Fibroblast of skin of scalp (primary cell): ENCODE results near the gene PTEN.

Experiments used
- DNase-seq: peaks from one replicate; pipeline ENCODE4 v3.0.0-alpha.2; 2013

PTEN gene

DNA sequence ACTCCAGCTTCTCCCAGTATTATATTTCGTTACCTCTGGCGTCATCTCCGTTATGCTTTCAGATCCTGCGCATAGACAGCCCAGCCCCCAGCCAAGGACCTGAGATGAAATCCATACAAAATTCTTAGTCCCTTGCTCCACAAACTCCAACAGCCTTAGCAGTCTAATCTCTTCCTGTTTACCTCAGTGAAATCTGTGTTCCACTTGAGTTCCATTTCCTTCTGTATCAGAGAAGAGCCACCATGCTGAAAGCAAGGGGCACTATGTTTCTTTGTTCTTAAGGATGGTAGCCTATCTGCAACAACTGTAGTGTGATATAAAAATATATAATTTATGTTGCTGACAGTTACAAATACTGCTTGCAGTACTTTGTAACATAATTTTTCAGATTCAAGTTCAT is 59.8 kb downstream of the PTEN start:
- DNase-seq, result no peak

DNA sequence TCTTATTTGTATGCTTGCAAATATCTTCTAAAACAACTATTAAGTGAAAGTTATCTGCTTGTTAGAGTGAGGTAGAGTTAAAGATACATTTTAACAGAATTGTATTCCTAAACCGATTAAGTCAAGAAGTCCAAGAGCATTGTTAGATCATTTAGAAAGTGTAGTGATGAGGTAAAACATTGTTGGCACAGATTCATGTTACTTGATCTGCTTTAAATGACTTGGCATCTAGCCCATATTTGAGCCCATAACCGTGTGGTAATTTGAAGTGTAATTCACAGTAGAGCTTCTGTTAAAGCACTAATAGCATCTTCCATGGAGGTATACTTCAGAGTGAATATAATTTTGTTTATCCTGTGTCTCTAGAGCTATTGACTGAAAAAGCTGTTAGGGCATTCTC is 62.1 kb downstream of the PTEN start:
- no peak for DNase-seq

DNA sequence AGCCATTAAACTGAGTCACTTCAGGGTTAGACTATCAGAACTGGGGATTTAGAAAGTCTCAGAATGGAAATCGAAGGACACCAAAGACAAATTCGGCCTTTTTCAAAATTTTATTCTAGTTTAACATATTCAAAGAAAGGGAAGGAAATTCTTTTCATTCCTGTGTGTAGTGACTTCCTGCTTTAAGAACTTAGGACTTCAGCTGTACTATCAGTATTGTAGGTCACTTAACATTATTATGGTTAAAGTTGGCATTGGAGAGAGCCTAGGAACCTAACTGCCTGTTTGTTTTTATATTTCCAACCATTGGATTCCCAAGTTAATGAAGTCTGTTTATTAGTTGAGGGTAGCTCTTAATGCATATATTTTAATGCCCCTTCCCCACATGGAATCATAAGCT is 63.7 kb downstream of the PTEN start:
- DNase-seq, result peak; percentile 43

DNA sequence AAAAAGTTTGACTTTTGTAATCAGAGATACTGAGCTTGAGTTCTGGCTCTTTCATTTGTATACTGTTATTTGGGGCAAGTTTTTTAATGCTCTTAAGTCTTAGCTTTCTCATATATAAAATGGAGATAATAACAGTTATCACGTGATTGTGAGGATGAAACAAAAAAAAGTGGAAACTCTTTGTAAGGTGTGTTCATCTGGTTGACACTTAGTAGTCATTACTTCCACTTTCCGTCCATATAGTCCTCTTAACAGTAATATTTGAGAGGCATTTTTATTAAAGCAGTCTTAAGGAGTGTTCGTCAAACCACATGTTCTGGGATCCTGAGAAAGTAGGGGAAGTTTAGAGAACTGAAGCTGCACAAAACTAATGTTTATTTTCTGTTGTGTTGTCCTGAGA is 65.6 kb downstream of the PTEN start:
- DNase-seq, result no peak

DNA sequence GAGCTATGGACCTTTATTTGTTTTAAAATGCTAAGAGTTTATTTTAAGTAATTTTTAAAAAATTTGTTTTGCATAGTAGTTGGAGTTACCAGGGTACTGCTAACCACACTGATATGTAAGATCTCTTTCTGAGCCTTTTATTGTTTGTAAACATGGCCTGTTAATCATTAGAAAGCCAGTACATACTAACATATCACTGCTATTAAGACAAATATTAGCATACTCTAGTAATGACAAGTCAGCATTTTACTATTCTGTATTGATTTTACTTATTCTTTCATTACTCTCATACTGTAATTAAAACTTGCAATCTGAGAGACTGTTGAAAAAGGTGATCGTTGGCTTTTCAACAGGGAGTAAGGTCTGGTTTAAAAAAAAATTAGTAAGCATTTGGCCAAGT is 66.7 kb downstream of the PTEN start:
- no peak for DNase-seq

DNA sequence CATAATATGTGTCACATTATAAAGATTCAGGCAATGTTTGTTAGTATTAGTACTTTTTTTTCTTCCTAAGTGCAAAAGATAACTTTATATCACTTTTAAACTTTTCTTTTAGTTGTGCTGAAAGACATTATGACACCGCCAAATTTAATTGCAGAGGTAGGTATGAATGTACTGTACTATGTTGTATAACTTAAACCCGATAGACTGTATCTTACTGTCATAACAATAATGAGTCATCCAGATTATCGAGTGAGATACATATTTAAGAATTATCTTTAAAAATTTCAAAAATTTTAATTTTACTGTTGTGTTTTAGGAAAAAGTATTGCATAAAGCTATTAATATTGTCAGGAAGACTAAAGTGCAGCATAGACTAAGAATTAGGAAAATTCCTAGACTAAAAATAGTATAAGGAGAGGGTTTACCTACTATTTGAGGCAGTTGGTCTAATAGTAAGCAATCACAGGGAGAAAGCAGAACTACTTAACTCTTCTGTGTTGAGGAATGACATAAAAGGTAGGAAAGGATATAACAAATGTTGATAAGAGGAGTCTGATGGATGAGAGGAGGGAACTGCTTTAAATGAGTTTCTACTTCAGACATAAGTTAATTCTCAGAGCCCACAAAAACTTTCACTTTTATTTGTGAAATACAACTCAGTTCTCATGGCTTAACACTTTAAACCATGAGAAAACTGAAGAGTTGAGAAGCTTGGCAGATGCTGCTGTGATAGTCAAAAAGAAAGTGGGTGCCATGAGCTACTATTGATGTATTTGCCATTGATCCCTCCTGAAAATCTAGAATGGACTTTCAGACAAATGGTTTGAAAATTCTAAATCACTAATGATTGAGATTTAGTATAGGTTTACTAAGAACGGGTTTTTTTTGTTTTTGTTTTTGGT is 67.8 kb downstream of the PTEN start:
- DNase-seq, result no peak

DNA sequence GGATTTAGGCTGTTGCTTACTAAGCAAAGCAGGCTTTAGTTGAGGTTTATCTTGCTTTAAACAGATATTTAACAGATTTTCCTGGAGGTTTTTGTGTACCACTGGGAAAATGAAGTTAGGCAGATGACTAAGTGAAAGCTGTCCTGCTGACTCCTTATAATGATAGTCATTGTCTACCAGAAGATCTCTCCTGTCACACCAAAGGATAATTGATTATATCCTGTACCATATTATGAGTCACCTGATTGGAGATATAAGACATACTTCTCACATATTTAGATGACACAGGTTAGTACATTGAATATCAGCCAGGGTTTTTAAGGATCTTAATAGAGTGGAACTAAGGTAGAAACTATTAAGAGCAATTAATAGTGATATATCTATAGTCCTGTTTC is 68.4 kb downstream of the PTEN start:
- DNase-seq, result no peak

DNA sequence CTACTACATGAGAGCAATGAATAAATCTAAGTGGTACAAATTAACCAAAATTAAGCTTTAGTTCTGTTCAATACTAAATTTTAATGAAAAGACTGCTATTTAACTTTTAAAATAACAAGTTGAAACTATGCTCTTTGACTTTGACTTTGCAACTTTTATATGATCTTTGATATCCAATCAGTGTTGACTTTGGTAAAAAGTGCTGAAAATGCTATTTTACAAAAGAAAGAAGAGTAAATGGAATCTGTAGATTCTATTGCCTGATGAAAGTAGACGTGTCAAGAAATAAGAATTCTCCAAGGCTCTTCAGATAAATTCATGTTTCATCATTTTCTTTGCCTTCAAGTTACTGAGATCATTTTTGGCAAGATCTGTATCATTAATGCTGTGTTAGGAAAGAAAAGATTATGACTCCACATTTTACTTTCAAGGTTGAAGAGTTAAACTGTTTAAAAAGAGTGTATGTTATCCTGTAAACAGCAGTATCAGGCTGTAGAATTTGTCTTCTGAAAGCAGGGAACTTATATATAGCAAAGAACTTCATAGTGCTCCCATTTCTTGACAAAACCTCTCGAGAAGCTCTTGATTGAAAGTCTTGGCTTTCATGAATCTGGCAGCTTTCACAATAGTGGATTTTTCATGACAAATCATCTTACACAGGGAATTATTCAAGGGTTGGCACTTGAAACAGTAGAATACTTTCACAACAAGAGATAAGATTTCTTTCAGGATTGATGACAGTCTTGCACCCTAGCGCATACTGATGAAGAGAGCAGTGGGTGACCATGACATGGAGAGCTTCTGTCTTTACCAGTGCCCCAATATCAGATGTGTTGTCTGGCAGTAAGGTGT is 72.1 kb downstream of the PTEN start:
- no peak for DNase-seq

DNA sequence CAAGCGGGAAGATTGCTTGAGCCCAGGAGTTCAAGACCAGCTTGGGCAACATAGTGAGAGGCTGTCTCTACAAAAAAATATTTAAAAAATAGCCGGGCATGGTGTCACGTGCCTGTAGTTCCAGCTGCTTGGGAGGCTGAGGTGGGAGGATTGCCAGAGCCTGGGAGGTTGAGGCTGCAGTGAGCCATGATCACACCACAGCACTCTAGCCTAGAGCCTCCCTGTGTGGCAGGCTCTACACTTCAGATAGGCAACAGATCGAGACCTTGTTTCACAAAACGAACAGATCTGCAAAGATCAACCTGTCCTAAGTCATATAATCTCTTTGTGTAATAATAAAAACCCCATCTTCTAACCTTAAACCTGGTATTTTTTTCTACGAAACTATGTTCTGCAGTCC is 76.8 kb downstream of the PTEN start:
- no peak for DNase-seq

DNA sequence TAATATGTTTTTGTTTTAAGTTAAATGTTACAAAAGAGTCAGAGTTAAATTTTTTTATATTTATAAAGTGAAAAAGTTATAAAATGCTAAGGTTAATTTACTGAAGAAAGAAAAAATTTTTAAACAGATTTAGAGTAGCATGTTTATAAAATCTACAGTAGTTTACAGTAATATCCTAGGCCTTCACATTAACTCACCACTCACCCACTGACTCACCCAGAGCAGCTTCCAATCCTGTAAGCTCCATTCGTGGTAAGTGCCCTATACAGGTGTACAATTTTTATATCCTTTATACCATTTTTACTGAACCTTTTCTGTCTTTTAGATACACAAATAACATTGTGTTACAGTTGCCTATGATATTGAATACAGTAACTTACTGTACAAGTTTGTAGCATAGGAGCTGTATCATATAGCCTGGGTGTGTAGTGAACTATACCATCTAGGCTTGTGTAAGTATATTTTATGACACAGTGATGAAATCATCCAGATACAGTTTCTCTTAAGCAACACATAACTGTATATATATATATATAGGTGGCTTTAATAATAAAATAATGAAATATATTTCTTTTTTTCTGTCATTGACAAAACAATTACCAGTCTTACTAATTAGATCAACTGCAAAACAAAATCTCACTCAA is 79.6 kb downstream of the PTEN start:
- no peak for DNase-seq

DNA sequence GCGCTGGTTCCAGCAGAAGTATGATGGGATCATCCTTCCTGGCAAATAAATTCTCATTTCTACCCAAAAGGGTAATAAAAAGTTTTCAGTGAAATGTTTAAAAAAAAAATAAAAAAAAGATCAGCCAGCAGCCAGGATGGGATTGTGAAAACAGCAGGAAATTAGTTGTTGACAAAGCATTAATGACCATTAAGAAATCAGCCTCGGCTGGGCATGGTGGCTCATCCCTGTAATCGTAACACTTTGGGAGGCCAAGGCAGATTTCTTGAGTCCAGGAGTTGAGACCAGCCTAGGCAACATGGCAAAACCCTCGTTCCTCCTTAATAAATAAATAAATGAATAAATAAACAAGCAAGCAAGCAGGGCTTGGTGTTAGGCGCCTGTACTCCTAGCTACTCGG is 82.6 kb downstream of the PTEN start:
- no peak for DNase-seq

DNA sequence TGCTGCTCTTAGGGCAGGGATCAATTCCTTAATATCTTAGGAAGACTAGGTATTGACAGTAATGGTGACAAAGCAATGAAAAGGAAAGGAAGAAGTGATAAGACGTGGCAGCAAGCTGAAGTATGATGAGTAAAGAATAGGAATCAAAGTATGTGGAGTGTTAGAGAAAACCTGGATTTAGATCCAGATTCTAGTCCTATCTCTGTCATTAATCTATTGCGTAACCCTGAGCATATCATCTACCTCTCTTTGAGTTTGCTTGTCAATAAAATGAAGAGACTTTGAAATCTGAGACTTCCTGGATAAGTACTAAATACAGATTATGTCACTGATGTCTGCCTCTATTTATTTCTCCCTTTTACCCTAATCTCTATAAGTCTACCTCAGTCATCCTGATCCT is 89.2 kb downstream of the PTEN start:
- no peak for DNase-seq

DNA sequence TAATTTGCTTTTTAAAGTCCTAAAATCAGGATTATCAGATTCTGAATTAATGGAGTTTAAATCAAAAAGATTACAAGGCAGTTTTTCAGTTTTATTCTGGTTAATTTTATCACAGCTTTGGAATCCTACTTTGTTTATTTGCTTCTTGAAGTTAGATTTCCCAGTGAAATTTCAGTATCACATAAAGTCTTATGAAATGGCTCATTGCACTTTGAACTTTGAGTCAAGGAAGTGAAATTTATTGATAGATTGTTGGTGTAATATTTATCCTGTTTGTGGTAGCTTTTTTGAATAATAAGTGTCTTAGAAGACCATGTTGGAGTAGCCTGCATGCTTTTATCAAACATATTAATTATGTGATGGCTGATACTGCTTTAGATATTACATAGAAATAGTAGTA is 92.6 kb downstream of the PTEN start:
- no peak for DNase-seq

DNA sequence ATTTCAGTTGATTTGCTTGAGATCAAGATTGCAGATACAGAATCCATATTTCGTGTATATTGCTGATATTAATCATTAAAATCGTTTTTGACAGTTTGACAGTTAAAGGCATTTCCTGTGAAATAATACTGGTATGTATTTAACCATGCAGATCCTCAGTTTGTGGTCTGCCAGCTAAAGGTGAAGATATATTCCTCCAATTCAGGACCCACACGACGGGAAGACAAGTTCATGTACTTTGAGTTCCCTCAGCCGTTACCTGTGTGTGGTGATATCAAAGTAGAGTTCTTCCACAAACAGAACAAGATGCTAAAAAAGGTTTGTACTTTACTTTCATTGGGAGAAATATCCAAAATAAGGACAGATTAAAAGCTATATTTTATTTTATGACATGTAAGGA is 94.3 kb downstream of the PTEN start:
- no peak for DNase-seq

DNA sequence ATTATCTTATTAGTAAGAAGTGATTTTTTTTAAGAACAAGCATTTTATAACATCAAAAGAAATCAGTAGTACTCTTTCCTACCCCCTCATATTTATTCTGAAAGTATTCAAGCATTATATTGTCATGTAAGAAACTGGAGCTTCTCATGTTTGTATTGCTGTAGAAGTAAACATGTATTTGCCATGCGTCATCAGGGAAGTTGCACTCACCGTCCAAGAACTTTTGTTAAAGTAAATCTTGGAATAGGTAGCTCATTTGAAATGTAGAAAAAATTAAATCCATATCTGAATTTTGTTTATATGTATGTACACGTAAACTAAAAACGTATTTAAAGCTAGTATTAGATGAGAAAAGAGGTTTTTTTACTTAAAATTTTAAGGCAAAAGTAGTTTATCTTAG is 96.8 kb downstream of the PTEN start:
- DNase-seq, result no peak

DNA sequence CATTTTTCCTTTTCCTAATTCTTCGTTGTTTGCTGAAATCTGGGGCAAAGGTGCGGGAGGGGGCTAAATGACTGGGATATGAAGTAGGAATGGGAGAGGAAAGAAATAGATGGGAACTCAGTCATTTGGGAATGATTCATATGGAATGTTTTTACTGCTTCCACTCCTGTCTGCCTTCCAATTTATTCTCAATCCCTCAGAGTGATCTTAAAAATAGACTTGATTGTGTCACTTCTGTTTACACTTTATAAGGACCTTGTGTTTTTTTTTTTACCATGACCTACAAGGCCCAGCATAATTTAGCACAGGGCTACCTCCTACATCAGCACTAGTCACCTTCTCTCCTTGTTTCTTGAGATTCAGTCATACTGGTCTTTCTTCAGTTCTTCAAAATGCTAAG is 97.9 kb downstream of the PTEN start:
- peak; percentile 88 for DNase-seq

DNA sequence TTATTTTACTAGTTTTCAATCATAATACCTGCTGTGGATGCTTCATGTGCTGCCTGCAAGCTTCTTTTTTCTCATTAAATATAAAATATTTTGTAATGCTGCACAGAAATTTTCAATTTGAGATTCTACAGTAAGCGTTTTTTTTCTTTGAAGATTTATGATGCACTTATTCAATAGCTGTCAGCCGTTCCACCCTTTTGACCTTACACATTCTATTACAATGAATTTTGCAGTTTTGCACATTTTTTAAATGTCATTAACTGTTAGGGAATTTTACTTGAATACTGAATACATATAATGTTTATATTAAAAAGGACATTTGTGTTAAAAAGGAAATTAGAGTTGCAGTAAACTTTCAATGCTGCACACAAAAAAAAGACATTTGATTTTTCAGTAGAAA is 103.0 kb downstream of the PTEN start:
- peak; percentile 29 for DNase-seq

DNA sequence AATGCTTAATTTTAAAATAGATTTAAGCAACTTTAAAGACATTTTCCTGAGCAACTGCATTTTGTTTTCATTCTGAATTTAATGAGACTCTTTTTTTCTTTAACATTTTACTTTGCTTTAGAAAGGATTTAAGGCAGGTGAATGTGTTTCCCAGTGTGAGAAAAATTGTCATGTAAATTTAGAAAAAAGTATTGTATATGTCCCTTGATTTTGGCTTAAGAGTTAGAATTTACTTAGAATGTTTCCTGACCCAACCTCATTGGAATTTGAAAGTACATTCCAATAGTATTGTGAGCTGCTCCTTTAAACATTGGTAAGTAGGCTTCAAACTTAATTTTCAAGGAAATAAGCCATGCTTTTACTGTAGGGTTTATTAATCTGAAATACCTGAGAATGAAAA is 110.2 kb downstream of the PTEN start:
- DNase-seq, result peak; percentile 54

DNA sequence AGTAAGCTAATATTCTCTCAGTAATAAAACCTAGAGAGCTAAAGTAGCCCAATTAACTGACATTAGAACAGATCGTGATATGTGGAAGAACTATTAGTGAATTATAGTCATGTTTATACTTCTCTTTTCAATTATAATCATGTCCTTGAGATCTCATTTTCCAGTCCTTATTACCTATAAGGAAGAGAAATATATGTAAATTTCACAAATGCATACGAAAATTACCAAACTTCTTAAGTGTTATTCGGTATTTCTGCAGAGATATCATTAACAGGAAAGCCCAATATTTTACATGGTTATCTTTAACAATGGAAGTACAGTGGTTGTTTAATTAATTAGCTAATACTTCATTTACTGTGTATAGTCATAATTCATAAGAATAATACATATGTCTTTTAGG is 110.7 kb downstream of the PTEN start:
- no peak for DNase-seq

DNA sequence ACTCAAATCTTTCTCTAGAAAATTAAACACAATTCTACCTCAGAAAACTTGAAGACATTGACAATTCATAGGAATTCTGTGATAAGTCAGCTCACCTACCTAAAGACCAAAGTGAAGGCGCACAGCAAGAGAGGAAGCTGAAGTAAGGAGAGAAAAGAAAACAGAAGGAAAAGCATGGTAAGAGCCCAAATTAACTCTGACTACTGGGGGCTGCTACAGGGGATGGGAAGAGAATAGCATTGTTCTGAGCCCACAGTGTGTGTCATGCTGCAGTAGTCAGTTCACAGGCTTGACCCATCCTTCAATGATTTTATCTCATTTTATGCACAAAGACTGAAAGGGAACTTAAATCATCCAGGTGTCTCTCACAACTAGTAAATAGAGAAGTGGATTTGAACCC is 111.3 kb downstream of the PTEN start:
- DNase-seq, result no peak

DNA sequence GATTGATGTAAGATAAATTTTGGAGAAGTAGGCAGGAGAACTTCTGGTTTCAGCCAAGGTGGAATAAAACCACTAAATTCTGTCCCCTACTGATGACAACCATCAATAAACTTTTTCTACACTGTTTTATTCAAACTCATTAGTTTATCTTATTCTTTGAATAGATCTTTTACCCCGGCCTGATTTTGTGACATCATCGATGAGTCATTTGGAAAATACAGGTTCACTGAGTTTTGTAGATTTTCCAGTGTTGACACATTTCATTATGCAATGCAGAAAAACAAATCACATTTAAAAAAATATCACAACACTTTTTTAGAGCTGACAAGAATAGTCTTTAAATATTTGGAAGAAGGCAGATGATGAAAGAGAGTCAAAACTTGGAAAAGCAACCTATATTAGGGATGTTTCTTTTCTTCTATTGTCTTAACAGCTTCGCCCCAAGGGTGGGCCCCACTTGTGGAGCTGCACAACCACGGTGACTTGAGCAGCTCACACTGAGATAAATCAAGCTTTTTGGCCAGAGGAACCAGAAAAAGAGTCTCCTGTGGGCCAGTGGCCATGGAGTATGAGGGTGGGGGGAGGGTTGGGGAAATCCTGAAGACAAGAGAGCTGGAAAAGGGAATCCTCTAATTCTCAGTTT is 112.8 kb downstream of the PTEN start:
- peak; percentile 22 for DNase-seq

DNA sequence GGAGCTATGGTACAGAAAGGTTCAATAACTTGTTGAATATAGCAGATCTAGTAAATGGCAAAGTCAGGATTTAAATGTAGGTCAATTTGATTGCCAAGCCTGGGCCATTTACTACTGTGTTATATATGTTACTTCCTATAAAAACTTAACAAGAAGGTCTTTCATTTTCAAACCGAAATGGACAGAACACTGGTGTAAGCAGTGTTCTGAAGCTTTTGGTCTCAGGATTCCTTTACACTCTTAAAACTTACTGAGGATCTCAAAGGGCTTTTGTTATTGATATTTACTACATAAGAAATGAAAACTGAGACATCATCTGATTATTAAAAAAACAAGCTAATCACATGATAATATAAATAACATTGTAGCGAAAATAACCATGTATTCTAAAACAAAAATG is 114.7 kb downstream of the PTEN start:
- no peak for DNase-seq

DNA sequence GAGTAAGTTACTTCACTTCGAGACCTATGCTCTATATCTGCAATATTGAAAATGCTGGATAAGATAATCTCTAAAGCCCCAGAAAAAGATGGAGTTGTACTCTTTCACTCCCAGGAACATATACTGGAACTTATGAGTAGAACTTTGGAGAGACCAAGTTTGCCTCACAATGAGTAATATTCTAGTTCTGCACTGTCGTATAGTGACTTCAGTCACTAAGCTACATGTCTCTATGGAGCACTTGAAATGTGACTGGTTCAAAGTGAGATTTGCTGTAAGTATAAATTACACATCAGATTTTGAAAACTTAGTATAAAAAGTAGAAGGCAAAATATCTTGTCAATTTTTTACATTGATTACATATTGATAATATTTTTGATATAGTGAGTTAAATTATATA is 116.4 kb downstream of the PTEN start:
- no peak for DNase-seq
